Measurements from ENCODE around the gene RAB11B.
"Not testable (repeated sequence)": the region's sequence is repeated elsewhere in the genome, so short reads cannot be mapped to it uniquely, and the experiment has no call there.

Gene RAB11B

DNA sequence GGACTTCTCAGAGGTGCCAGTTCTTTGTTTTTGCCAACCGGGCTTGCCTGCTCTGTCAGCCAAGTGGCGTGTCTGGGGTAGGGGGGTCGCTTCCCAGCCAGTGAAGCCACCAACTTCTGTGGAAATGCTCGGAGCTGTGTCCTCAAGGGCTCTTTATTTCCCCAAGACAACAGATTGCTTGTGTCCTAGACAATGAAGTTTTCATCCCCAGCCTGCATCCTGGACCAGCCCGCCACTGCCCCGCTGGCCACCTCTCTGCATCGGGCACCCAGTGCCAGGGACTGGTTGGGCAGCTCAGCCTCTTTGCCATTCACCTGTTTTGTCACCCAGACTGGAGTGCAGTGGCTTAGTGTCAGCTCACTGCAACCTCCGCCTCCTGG is 3.7 kb downstream of the RAB11B start:
- no peak for DNase-seq (ENCODE audit: low spot score)

DNA sequence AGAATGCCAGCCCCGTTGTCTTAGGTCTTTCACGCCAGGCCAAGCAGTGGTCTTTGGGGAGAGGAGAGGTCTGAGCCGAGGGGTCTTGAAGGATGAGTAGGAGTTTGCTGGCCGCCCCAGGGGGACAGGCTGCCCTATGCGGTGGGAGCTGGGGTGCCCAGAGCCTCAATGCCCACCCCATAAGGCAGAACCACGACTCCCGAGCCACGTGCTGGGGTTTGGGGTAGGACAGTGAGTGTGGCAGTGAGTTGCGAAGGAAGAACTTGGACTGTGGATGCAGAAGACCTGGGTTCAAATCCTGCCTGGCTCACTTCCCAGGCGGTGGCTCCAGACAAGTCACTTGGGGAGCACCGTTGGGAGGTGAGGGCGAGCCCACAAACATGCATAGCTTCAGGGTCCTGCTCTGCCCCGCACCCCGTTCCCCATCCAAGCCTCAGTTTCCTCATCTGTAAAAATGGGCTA is 5.5 kb downstream of the RAB11B start:
- no peak for DNase-seq (ENCODE audit: low spot score)

DNA sequence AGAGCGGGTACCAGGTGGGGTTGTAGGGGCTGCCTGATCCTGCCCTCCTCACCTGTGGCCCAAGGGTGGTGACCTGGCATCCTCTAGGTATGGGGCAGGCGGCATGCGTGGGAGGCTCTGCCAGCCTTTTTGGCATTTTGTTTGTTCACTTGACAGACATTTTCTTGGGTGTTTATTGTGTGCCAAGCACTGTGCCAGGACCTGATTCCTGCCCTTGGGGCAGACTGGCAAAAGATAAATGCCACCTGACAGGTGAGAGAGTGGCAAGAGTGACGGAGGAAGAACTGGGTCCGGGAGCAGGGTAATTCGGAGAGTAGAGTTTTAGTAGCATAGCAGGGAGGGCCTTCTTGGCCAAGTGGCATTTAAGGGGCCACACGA is 6.0 kb downstream of the RAB11B start:
- no peak for DNase-seq (ENCODE audit: low spot score)

DNA sequence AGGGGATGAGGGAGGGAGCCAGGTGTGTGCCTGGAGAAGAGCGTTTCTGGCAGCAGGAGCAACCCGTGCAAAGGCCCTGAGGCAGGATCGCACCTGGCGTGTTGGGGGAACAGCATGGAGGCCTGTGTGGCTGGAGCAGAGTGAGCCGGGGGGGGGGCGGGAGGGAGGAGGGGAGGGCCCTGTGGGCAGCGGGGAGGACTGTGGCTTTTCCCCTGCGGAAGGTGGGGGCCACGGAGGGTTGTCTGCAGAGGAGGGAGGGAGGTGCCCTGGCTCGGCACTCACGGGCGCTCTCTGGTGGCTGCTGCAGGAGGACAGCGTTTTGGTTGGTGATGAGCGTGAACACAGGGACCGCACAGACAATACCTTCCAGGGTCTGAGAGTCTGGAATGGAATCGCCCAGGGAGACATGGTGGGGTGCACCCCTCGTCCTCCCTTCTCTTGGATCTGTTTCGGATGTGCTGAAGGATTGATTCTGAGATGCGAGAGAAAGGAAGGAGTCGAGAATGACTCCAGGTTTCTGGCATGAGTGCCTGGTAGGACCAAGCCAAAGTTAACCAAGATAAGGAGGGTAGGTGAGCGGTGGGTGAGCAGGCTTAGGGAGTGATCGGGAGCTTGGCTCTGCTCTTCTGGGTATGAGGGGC is 6.5 kb downstream of the RAB11B start:
- no peak for DNase-seq (ENCODE audit: low spot score)

DNA sequence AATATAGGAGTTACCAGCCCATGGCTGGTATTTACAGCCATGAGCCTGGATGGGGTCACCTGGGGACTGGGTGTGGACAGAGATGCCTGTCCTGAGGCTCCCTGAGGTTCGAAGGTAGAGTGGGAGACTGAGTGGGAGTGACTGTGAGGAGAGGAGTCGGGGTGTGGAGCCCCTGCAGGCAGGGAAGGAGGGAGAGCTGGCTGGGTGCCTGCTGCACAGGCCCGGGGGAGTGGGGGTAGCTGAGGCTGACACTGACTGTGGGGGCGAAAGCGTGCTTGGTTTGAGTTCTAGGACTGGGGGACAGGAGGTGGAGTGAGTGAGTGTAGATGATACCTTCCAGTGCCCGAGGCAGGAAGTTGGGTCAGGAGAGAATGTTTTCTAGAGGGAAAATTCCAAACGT is 7.1 kb downstream of the RAB11B start:
- no peak for DNase-seq (ENCODE audit: low spot score)

DNA sequence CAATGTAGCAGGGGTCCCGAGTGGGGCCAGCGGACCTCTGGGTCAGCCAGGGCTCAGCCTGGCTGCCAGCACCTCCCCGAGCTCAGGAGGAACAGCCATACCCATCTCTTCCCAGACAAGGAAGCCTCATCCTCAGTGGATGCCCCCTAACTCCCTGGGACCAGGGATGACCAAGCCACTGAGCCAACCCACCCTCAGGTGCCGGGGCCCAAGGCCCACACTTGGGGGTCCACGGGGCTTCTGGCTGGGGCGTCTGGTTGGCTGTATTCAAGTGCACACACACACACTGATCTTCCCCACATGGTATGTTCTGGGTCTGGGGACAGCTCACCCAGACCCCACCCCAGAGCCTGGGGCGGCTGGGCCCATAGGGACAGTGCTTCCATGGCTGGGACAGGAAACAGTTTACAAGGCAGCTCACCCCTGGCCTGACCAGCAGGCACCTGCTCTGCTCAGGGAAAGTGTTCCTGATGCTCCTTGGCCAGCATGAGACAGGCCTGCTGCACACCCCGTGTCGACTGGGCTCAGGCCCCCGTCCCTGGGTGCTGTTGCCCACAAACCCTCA is 7.7 kb downstream of the RAB11B start:
- no peak for DNase-seq (ENCODE audit: low spot score)

DNA sequence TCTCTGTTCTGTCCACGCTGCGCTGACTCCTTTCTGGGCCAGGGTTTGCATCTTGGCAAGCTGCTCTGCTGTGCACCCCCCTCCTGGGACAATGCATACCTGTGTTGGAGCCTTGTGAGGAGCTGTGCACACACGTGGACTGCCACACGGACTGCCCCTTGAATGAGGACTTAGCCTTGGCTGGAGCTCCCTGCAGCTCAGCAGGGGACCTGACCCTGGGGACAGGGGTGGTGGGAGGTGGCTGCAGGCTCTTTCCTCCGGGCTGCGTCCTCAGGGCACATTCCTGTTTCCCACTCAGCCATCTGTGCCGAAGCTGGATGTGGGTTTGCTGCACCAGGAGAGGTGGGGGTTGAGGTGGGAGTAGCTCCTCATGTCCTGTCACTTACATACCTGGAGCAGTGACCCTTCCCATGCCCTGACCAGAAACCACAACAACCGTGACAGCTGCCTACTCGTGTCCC is 8.2 kb downstream of the RAB11B start:
- DNase-seq (ENCODE audit: low spot score), result no peak

DNA sequence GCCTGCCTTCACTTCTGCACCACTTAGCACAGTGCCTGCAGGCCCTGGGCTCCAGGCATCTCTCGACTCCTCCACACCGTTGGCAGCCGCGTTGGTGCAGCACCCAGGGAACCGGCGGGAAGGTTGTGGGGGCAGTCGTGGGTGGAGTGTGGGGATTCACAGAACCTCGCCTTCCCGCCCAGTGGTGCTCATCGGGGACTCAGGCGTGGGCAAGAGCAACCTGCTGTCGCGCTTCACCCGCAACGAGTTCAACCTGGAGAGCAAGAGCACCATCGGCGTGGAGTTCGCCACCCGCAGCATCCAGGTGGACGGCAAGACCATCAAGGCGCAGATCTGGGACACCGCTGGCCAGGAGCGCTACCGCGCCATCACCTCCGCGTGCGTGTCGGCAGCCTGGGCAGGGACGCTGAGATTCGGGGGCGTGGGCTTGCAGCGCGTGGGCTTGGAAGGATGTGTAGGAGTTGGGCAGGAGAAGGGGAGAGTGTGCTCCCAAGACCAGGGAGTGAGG is 9.6 kb downstream of the RAB11B start:
- no peak for DNase-seq (ENCODE audit: low spot score)

DNA sequence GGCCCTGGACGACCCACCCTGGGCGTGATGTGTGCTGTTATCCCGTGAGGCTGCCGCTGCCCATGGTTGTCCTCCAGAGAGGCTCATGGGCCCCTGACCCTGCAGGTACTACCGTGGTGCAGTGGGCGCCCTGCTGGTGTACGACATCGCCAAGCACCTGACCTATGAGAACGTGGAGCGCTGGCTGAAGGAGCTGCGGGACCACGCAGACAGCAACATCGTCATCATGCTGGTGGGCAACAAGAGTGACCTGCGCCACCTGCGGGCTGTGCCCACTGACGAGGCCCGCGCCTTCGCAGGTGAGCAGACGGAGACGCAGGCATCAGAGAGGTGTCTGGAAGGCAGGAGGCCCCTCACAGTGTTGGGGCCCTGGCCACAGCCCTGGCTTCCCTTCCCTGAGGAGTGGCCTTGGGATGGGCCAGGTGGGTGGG is 11.8 kb downstream of the RAB11B start:
- DNase-seq (ENCODE audit: low spot score), result no peak

DNA sequence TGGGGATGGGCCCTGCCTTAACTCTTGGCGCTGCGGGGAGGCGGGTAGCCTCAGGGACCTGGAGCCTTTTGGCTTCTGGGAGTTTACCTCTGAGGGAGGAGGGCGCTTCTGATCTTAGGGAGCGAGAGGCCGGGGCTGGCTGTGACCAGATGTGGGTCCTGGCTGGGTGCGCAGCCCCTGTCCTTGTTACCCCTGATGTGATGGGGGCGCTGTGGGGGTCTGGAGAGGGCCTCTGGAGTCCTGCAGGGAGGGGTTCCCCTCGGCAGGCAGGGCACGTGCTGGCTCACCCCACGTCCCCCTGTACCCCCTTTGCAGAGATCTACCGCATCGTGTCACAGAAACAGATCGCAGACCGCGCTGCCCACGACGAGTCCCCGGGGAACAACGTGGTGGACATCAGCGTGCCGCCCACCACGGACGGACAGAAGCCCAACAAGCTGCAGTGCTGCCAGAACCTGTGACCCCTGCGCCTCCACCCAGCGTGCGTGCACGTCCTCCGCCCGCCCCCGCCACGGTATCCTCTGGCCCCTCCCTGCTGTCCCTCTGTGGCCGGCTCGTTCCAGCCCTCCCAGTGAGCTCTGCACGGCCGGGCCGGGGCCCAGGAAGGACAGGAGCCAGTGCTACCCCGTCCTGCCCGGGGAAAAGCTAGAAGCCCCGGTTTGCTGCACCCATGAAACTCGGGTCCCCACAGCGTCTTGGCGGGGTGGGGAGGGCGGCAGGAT is 13.1 kb downstream of the RAB11B start:
- no peak for DNase-seq (ENCODE audit: low spot score)

DNA sequence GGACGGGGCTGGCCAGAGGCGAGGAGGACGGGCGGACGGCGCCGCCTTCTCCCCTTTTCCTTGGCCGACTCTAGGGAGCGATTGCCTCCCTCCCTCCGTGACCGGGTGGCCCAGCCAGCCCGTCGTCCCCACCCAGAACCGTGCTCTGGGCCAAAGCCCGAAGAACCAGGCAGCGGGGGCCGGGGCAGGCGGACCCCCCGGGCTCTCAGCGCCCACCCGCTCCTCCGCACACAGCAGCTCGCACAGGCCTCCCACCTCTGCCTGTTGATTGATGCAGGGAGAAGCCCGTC is 13.6 kb downstream of the RAB11B start:
- no peak for DNase-seq (ENCODE audit: low spot score)

DNA sequence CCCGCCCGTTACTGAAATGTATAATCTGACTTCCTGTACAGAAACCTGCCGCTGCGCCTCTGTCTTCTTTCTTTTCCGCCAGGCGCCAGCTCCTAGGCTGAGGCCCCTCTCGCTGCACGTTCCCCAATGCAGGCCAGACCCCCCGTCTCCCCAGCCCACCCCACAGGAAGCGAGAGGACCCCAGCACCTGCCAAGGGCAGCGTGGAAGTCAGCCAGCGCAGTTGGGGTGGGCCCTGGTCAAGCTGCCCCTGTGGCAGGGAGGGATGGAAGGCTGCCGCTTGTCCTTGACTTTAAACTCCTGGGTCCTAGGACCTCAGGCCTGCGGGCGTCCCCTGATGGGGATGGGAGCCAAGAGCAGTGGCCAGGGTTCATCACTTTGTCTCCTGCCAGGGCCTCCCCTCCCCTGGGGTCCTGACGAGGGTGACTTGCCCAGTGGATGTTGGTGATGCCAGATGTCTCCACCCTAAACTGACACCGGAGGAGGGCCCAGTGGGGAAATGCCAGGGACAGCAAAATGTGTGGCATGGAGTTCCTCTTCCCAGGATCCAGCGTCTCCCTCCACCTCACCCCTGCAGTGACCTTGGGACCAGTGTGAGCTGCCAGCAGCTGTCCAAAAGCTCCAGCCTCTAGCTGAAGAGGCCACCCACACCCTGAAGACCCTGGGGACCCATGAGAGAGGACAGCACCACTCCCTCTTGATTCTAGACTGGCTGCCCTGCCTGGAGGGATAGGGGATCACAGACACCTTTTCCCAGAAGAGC is 14.4 kb downstream of the RAB11B start:
- DNase-seq (ENCODE audit: low spot score), result no peak

DNA sequence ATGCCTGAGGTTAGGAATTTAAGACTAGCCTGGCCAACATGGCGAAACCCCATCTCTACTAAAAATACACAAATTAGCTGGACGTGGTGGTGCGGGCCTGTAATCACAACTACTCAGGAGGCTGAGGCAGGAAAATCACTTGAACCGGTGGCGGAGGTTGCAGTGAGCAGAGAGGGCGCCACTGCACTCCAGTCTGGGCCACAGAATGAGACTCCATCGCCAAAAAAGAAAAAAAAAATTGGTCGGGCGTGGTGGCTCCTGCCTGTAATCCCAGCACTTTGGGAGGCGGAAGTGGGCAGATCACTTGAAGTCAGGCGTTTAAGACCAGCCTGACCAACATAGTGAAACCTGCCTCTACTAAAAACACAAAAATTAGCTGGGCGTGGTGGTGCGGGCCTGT is 20.6 kb downstream of the RAB11B start:
- DNase-seq (ENCODE audit: low spot score), result not testable (repeated sequence)

DNA sequence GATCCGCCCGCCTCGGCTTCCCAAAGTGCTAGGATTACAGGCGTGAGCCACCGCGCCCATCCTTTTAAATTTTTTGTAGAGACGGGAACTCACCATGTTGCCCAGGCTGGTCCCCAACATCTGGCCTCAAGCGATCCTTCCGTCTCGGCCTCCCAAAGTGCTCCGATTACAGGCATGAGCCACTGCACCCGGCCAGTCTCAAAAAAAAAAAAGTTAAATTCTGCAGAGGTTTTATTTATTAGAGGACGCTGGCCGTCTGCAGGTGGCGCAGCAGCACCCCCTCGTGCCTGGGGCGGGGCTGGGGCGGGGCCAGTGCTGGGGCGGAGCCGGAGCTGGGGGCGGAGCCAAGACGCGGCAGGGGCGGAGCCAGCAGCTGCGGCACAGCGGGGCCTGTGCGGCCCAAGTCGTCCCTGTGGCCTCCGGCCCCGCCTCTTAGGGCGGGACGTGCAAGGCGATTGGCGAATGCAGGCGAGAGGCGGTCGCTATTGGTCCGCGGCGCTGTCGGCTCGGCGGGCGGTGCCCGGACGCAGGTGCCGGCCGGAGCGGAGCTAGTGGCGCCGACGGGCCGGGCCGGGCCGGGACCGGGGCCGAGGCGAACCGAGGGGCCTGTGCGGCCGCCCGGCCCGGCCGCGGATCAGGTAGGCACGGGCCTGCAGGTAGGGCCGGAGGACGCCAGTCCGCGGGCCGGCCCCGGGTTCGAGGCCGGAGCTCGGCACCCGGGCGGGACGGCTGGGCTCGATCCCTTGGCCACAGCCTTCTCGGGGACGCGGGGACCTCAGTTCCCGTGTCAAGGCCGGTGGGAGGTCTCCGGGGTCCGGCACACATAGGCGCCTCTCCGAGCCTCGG is 22.8 kb downstream of the RAB11B start, which contains the start of gene MARCHF2:
Gene MARCHF2, plus strand, starts transcription at position 523 of the 846 bp plus-strand sequence. CDS start 8,536 bp downstream, outside the sequence.
- peak; percentile 94 for DNase-seq (ENCODE audit: low spot score)

DNA sequence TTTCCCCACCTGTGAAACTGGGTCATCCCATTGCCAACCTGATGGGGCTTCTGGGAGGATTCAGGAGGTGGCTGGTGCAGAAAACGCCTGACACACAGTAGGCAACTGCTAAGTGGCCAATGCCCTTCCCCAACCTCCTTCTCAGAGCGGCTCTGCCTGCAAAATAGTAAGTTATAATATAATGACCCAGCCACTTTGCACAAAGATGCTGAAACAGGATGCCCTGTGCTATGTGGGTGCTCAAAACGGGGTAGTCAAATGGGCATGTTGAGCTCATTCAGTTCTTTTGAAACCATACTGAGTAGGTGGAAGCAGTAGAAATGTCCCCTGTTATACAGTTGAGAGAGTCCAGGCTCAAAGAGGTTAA is 23.5 kb downstream of the RAB11B start:
- DNase-seq (ENCODE audit: low spot score), result no peak

DNA sequence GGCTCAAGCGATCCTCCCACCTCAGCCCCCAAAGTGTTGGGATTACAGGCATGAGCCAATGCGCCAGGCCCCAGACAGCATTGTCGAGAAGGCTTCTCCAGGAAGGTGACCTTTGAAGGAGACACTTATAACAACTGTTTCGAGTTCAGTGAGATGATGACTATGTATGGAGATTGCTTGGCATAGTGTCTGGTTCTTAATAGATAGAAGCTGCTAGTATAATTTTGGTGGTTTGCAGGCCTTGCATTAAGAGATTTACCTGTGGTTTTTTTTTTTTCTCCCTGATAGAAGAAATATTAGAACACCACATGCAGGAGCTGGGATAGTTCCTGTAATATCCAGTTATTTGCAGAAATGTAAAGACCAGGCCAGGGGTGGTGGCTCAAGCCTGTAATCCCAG is 26.6 kb downstream of the RAB11B start:
- no peak for DNase-seq (ENCODE audit: low spot score)

DNA sequence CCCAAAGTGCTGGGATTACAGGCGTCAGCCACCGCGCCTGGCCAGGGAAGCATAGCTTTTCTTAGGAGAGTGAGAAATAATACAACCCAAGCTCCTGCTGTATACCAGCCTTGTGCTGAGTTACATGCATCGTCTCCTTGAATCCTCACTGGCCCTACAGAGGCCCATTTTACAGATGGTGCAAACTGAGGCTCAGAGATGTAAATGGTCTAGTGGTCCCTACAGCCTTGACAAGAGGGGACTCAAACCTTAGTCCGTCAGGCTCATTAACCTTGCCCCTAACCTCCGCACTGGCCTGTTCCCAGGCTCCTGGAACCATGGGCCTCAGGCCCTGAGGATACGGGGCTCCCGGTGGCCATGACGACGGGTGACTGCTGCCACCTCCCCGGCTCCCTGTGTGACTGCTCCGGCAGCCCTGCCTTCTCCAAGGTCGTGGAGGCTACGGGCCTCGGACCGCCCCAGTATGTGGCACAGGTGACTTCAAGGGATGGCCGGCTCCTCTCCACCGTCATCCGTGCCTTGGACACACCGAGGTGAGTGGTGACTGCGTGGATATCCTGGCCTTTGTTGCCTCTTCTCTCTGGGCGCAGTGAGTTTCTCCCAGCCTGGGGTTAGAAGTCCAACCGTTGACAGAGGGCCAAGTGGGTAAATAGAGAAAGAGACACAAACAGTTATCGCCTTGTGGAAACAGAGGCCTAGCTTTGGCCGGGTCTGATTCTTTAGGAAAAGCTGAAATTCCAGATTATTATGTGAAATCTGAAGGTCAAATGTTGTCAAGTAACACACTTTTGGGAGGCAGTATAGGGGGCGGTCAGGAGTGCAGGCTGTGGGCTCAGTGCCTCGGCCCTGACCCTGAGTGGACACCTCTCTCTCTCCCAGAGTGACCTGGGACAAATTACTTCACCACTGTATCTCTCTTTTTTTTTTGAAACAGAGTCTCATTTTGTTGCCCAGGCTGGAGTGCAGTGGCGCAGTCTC is 31.6 kb downstream of the RAB11B start:
- no peak for DNase-seq (ENCODE audit: low spot score)

DNA sequence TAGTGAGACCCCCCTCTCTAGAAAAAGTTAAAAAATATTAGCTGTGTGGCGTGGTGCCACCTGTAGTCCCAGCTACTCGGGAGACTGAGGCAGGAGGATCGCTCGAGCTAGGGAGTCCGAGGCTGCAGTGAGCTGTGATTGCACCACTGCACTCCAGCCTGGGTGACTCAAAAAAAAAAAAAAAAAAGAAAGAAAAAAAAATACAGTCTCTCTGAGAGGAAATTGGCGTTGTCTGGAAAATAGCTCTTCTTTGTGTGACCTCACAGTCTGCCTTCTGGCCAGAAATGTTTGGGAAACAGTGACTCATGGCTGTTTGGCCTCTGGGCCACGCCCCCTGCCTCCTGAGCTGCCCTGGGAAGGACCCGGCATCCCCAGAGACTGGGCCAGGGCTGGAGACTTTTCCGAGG is 33.7 kb downstream of the RAB11B start:
- peak; percentile 25 for DNase-seq (ENCODE audit: low spot score)

DNA sequence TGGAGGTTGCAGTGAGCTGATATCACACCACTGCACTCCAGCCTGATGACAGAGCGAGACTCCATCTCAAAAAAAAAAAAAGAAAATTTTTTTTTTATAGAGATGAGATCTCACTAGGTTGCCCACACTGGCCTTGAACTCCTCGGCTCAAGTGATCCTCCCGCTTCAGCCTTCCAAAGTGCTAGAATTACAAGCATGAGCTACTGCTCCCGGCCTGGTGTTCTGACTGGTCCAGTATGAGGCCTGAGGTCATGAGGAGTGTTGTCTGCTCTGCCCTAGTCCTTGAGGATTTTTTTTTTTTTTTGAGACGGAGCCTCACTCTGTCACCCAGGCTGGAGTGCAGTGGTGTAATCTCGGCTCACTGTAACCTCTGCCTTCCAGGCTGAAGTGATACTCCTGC is 35.2 kb downstream of the RAB11B start:
- DNase-seq (ENCODE audit: low spot score), result not testable (repeated sequence)

DNA sequence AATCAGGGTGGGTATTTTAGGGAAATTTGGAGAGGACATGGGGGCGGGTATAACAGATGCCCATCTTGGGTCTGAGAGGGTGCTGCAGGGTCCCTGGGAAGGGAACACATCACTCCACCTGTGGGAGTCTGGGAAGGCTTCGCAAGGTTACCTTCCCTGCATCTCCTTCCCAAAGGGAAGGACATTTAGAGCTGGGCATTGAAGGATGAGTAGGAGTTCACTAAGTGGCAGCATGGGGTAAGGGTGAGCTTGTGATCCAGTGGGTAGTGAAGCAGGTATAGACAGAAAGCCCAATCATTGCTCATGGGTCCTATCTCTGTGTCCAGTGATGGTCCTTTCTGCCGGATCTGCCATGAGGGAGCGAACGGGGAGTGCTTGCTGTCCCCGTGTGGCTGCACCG is 36.1 kb downstream of the RAB11B start:
- DNase-seq (ENCODE audit: low spot score), result no peak

Measured in SK-N-DZ (cell line).